HCT116 (cell line): ENCODE data around the gene TNFSF12.

Experiments used
- CEBPB ChIP-seq: IDR thresholded peaks from 2 replicates; pipeline ENCODE4 v1.6.1; 2012; ENCODE audit warnings: low read depth
- CTCF ChIP-seq, 3 experiments: fragments of 200-600 bp in 1 of 3; sonication (generic) in 1 of 3; IDR thresholded peaks in 2 of 3; conservative IDR thresholded peaks in 1 of 3; 2 replicates each; pipeline ENCODE4 v1.5.1; 2012 to 2017; ENCODE audit warnings: low read depth in 2 of 3, low read length in 2 of 3, antibody characterized with exemption in 1 of 3, borderline replicate concordance in 1 of 3, control low read depth in 1 of 3, mild to moderate bottlenecking in 1 of 3, mixed read lengths in 1 of 3, mixed run types in 1 of 3, moderate library complexity in 1 of 3; ENCODE audit not compliant: insufficient read depth in 1 of 3
- EGR1 ChIP-seq: IDR thresholded peaks from 2 replicates; pipeline ENCODE4 v1.6.1; 2012; ENCODE audit warnings: low read depth
- EZH2 ChIP-seq: fragments of 200-600 bp; sonication (generic); IDR thresholded peaks from 2 replicates; pipeline ENCODE4 v1.6.1; 2017; ENCODE audit warnings: antibody characterized with exemption, mixed run types
- EZH2phosphoT487 ChIP-seq: fragments of 200-600 bp; IDR thresholded peaks from 2 replicates; pipeline ENCODE4 v1.6.1; 2018; ENCODE audit warnings: antibody characterized with exemption, borderline replicate concordance
- MAX ChIP-seq: IDR thresholded peaks from 2 replicates; pipeline ENCODE4 v1.6.1; 2012
- POLR2A ChIP-seq: IDR thresholded peaks from 2 replicates; pipeline ENCODE4 v1.7.0; 2011; ENCODE audit warnings: borderline replicate concordance; ENCODE audit not compliant: insufficient read depth, insufficient read length; ENCODE audit errors: extremely low read depth
- POLR2AphosphoS5 ChIP-seq: IDR thresholded peaks from 2 replicates; pipeline ENCODE4 v1.6.1; 2011; ENCODE audit warnings: mild to moderate bottlenecking, low read depth, low read length, moderate library complexity
- RAD21 ChIP-seq: IDR thresholded peaks from 2 replicates; pipeline ENCODE4 v1.6.1; 2012; ENCODE audit warnings: low read depth, mild to moderate bottlenecking
- SP1 ChIP-seq: IDR thresholded peaks from 2 replicates; pipeline ENCODE4 v1.6.1; 2012; ENCODE audit warnings: low read depth
- YY1 ChIP-seq: IDR thresholded peaks from 2 replicates; pipeline ENCODE4 v1.6.1; 2011; ENCODE audit warnings: low read length, low read depth, moderate library complexity, mild to moderate bottlenecking; ENCODE audit not compliant: insufficient replicate concordance; ENCODE audit errors: extremely low read depth
- ZFX ChIP-seq: fragments of 450-650 bp; IDR thresholded peaks from 2 replicates; pipeline ENCODE4 v1.6.1; 2017
- ZNF274 ChIP-seq: fragments of 200-500 bp; sonication (Bioruptor generic); IDR thresholded peaks from 2 replicates; pipeline ENCODE4 v1.6.1; 2014; ENCODE audit warnings: mild to moderate bottlenecking, low read depth, low read length, inconsistent platforms
- TF ChIP-seq, protein P1 (sequence below): IDR thresholded peaks from 2 replicates; pipeline ENCODE4 v1.6.1; 2011; ENCODE audit warnings: mild to moderate bottlenecking, low read length, moderate library complexity; ENCODE audit not compliant: insufficient replicate concordance; ENCODE audit errors: extremely low read depth

- TF ChIP-seq POLR2A (no peak), SP1 (no peak), CTCF (IDR thresholded peaks at IDR 0.05 in 2 of 3, conservative IDR thresholded peaks at IDR 0.05 in 1 of 3; ENCODE audit: borderline replicate concordance in 1 of 3, insufficient read depth in 1 of 3, low read depth in 2 of 3, low read length in 2 of 3) (no peak), MAX (no peak), ZFX (no peak), EZH2phosphoT487 (no peak), POLR2AphosphoS5 (no peak), CEBPB (no peak), EZH2 (no peak), EGR1 (no peak), RAD21 (no peak), YY1 (no peak), ZNF274 (no peak)
- TF ChIP-seq, protein P1, sequence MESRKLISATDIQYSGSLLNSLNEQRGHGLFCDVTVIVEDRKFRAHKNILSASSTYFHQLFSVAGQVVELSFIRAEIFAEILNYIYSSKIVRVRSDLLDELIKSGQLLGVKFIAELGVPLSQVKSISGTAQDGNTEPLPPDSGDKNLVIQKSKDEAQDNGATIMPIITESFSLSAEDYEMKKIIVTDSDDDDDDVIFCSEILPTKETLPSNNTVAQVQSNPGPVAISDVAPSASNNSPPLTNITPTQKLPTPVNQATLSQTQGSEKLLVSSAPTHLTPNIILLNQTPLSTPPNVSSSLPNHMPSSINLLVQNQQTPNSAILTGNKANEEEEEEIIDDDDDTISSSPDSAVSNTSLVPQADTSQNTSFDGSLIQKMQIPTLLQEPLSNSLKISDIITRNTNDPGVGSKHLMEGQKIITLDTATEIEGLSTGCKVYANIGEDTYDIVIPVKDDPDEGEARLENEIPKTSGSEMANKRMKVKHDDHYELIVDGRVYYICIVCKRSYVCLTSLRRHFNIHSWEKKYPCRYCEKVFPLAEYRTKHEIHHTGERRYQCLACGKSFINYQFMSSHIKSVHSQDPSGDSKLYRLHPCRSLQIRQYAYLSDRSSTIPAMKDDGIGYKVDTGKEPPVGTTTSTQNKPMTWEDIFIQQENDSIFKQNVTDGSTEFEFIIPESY = no peak
Observed at GRCh38 chr17:7541074-7541621, 7.7 kb upstream of the TNFSF12 start.
